Frontal cortex (tissue), 4 donors: ENCODE measurements around the gene ATG16L1. TPM values are rescaled to one million over a fixed set of nuclear protein-coding genes. Genes with fewer than 3 reads are reported as not detected.

Experiments
- DNase-seq, 2 donors: peaks; one replicate each; pipeline ENCODE4 v3.0.0; 2012; ENCODE audit warnings: low spot score in 2 of 2
- FAIRE-seq: peaks from 2 replicates; lab custom pipeline; 2012; peaks lifted over from hg19 to GRCh38; lab: Jason Lieb, UNC
- total RNA-seq: library from RNA; depleted of rRNA; stranded (reverse); fragments of >200 nt; gene quantifications from one replicate; pipeline ENCODE4 v1.2.3, GENCODE V29; 2014
- donor health status: control.
- donor health status: control.
- donor health status: control.

The ATG16L1 gene
- total RNA-seq, 1 donor from 2014 or later: 35.9 TPM

- no peak for DNase-seq
- no peak for FAIRE-seq
Observed at GRCh38 chr2:233225230-233226068, 26.0 kb upstream of the ATG16L1 start.

GRCh38 chr2:233226511-233227031 is 24.9 kb upstream of the ATG16L1 start:
- FAIRE-seq (no peak), DNase-seq (no peak)

- DNase-seq (no peak), FAIRE-seq (no peak)
Observed at GRCh38 chr2:233227346-233227978, 24.0 kb upstream of the ATG16L1 start.

- DNase-seq: no peak
- no peak for FAIRE-seq
Observed at GRCh38 chr2:233228376-233228775, 23.1 kb upstream of the ATG16L1 start.

GRCh38 chr2:233233618-233234230 is 17.7 kb upstream of the ATG16L1 start:
- FAIRE-seq: no peak
- no peak for DNase-seq

- no peak for FAIRE-seq
- no peak for DNase-seq
Observed at GRCh38 chr2:233234264-233234663, 17.2 kb upstream of the ATG16L1 start.

GRCh38 chr2:233234996-233235395 is 16.5 kb upstream of the ATG16L1 start:
- FAIRE-seq (no peak), DNase-seq (no peak)

GRCh38 chr2:233235977-233236376 is 15.5 kb upstream of the ATG16L1 start:
- FAIRE-seq: no peak
- no peak for DNase-seq

- FAIRE-seq (no peak), DNase-seq (no peak)
Observed at GRCh38 chr2:233236820-233237589, 14.5 kb upstream of the ATG16L1 start.

- FAIRE-seq: no peak
- DNase-seq: no peak
Observed at GRCh38 chr2:233240897-233241296, 10.6 kb upstream of the ATG16L1 start.

- DNase-seq: no peak
- FAIRE-seq: no peak
Observed at GRCh38 chr2:233241803-233242202, 9.7 kb upstream of the ATG16L1 start.

- no peak for DNase-seq
- FAIRE-seq: no peak
Observed at GRCh38 chr2:233242231-233242927, 9.1 kb upstream of the ATG16L1 start.

GRCh38 chr2:233243348-233243747 is 8.1 kb upstream of the ATG16L1 start:
- DNase-seq (no peak), FAIRE-seq (no peak)

GRCh38 chr2:233244818-233245217 is 6.7 kb upstream of the ATG16L1 start:
- FAIRE-seq (no peak), DNase-seq (no peak)

GRCh38 chr2:233245406-233245805 is 6.1 kb upstream of the ATG16L1 start:
- DNase-seq (no peak), FAIRE-seq (no peak)

GRCh38 chr2:233247116-233247515 is 4.4 kb upstream of the ATG16L1 start:
- no peak for DNase-seq
- no peak for FAIRE-seq

- DNase-seq (no peak), FAIRE-seq (no peak)
Observed at GRCh38 chr2:233247744-233248143, 3.7 kb upstream of the ATG16L1 start.

GRCh38 chr2:233248999-233249398 is 2.5 kb upstream of the ATG16L1 start:
- DNase-seq: no peak
- no peak for FAIRE-seq

- DNase-seq: no peak
- FAIRE-seq: no peak
Observed at GRCh38 chr2:233250568-233250967, 905 bp upstream of the ATG16L1 start.

GRCh38 chr2:233250985-233251305 is 528 bp upstream of the ATG16L1 start:
- DNase-seq (no peak), FAIRE-seq (no peak)
